NT2/D1 (cell line): ENCODE results near the gene FSTL3.
"Not testable (repeated sequence)": the region's sequence is repeated elsewhere in the genome, so short reads cannot be mapped to it uniquely, and the experiment has no call there.

Source experiments
- DNase-seq: peaks from one replicate; pipeline ENCODE4 v3.0.0-alpha.2; 2011; ENCODE audit warnings: low read depth, low spot score
- H3K27me3 ChIP-seq: 2 replicates; pipeline ENCODE4 v1.6.0; 2011; ENCODE audit warnings: mild to moderate bottlenecking; ENCODE audit not compliant: insufficient read length, insufficient read depth
- H3K36me3 ChIP-seq: 2 replicates; pipeline ENCODE4 v1.6.1; 2011; ENCODE audit warnings: mild to moderate bottlenecking, low read length, mixed read lengths; ENCODE audit not compliant: insufficient read depth, insufficient read length
- H3K4me1 ChIP-seq: 2 replicates; pipeline ENCODE4 v1.5.1; 2011; ENCODE audit not compliant: insufficient read depth, insufficient read length
- H3K4me3 ChIP-seq: 2 replicates; pipeline ENCODE4 v1.5.1; 2011; ENCODE audit warnings: low read depth; ENCODE audit not compliant: insufficient read length
- H3K9ac ChIP-seq: 2 replicates; pipeline ENCODE4 v1.6.0; 2011; ENCODE audit warnings: low read depth; ENCODE audit not compliant: insufficient read length
- H3K9me3 ChIP-seq: 2 replicates; pipeline ENCODE4 v1.5.1; 2011; ENCODE audit warnings: mild to moderate bottlenecking, low read length; ENCODE audit not compliant: insufficient read depth
- SUZ12 ChIP-seq: IDR thresholded peaks from 2 replicates; pipeline ENCODE4 v1.6.1; 2011; ENCODE audit not compliant: insufficient read length, insufficient read depth; ENCODE audit errors: extremely low read depth
- YY1 ChIP-seq: IDR thresholded peaks from 2 replicates; pipeline ENCODE4 v1.6.1; 2011; ENCODE audit not compliant: insufficient read length, insufficient read depth
- ZNF274 ChIP-seq: IDR thresholded peaks from 2 replicates; pipeline ENCODE4 v1.6.1; 2011; ENCODE audit warnings: mild to moderate bottlenecking, low read depth, low read length

FSTL3 gene

GRCh38 chr19:676339-677105, at the start of gene FSTL3:
TSS of gene FSTL3 (plus strand) at chr19:676392. CDS start at chr19:676424, 32 bp downstream.
- Histone ChIP-seq H3K9ac (peak within 1 kb of the TSS; percentile 74), H3K27me3 (peaks cover 12% of the 10 kb centered on the region), H3K4me3 (peak within 1 kb of the TSS; percentile 53), H3K36me3 (peaks cover 11% of the 10 kb centered on the region), H3K9me3 (no peaks in the 10 kb centered on the region), H3K4me1 (peaks cover 24% of the 10 kb centered on the region)
- no peak for DNase-seq
- TF ChIP-seq YY1 = no peak
- no peak for TF ChIP-seq SUZ12
- no peak for TF ChIP-seq ZNF274

GRCh38 chr19:626566-626965, 49.6 kb upstream of the FSTL3 start:
- H3K36me3 ChIP-seq = peaks cover 84% of the 10 kb centered on the region
- DNase-seq, H3K4me1 ChIP-seq, H3K9ac ChIP-seq, H3K4me3 ChIP-seq, H3K9me3 ChIP-seq, H3K27me3 ChIP-seq: not testable (repeated sequence)

- TF ChIP-seq YY1 = no peak
- TF ChIP-seq SUZ12 = no peak
- no peak for TF ChIP-seq ZNF274
- H3K4me1 ChIP-seq = peaks cover 11% of the 10 kb centered on the region
- H3K36me3 ChIP-seq = peaks cover 68% of the 10 kb centered on the region
- H3K9ac ChIP-seq = peak overlapping the region; percentile 50
- H3K27me3 ChIP-seq = no peaks in the 10 kb centered on the region
- DNase-seq = no peak
- H3K4me3 ChIP-seq = no peak overlapping the region
- no peaks in the 10 kb centered on the region for H3K9me3 ChIP-seq
Observed at GRCh38 chr19:628168-628567, 48.0 kb upstream of the FSTL3 start.

- Histone ChIP-seq H3K36me3 (peaks cover 55% of the 10 kb centered on the region), H3K4me1 (peaks cover 11% of the 10 kb centered on the region)
- not testable (repeated sequence) for H3K9me3 ChIP-seq, H3K9ac ChIP-seq, H3K27me3 ChIP-seq, DNase-seq, H3K4me3 ChIP-seq
Observed at GRCh38 chr19:629515-629914, 46.7 kb upstream of the FSTL3 start.

GRCh38 chr19:629961-630714, 46.1 kb upstream of the FSTL3 start:
- Histone ChIP-seq H3K4me1 (peaks cover 9% of the 10 kb centered on the region), H3K4me3 (no peak overlapping the region), H3K9ac (peak overlapping the region; percentile 32), H3K27me3 (no peaks in the 10 kb centered on the region), H3K9me3 (no peaks in the 10 kb centered on the region), H3K36me3 (peaks cover 48% of the 10 kb centered on the region)
- no peak for TF ChIP-seq YY1
- TF ChIP-seq ZNF274 = no peak
- no peak for TF ChIP-seq SUZ12
- DNase-seq = no peak

GRCh38 chr19:632579-633067, 43.6 kb upstream of the FSTL3 start:
- H3K9ac ChIP-seq = peak overlapping the region; percentile 100
- peaks cover 8% of the 10 kb centered on the region for H3K4me1 ChIP-seq
- H3K27me3 ChIP-seq = no peaks in the 10 kb centered on the region
- no peak for DNase-seq
- H3K9me3 ChIP-seq = no peaks in the 10 kb centered on the region
- peaks cover 35% of the 10 kb centered on the region for H3K36me3 ChIP-seq
- H3K4me3 ChIP-seq = peak overlapping the region; percentile 98
- no peak for TF ChIP-seq SUZ12
- TF ChIP-seq ZNF274 = no peak
- TF ChIP-seq YY1 = no peak

- peak; percentile 97 for DNase-seq
- H3K36me3 ChIP-seq = peaks cover 29% of the 10 kb centered on the region
- TF ChIP-seq SUZ12 = no peak
- no peak for TF ChIP-seq ZNF274
- TF ChIP-seq YY1 = peak; percentile 47
- peaks cover 8% of the 10 kb centered on the region for H3K4me1 ChIP-seq
- peaks cover under 1% of the 10 kb centered on the region for H3K27me3 ChIP-seq
- peak within 1 kb of the TSS; percentile 100 for H3K9ac ChIP-seq
- H3K9me3 ChIP-seq = no peaks in the 10 kb centered on the region
- peak within 1 kb of the TSS; percentile 98 for H3K4me3 ChIP-seq
Observed at GRCh38 chr19:633068-633785, 43.0 kb upstream of the FSTL3 start, which contains the start of gene POLRMT. TSS of gene POLRMT (minus strand) at chr19:633537. CDS start at chr19:633512, 25 bp downstream.
